ENCODE results near the gene RNF38.
"Not testable (repeated sequence)": the region's sequence is repeated elsewhere in the genome, so short reads cannot be mapped to it uniquely, and the experiment has no call there.

Gene RNF38

DNA sequence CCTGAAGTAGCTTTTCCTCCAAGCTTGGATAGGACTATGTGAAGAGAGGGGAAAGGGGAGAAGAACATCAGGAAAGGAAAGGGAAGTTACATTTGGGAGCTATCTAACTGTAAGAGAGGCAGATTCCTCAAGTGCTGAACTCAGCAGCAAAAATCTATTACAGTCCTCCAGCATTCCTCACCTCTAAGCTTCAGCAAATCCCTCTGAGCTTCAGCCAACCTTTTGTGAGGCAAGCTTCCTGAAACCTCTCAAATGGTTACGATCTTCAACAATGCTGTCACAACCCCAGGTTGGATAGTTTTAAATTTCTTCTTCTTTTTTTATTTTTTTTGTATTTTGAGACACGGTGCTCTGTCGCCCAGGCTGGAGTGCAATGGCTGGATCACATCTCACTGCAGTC, 2.5 kb upstream of the RNF38 start:
- DNase-seq: no peak

DNA sequence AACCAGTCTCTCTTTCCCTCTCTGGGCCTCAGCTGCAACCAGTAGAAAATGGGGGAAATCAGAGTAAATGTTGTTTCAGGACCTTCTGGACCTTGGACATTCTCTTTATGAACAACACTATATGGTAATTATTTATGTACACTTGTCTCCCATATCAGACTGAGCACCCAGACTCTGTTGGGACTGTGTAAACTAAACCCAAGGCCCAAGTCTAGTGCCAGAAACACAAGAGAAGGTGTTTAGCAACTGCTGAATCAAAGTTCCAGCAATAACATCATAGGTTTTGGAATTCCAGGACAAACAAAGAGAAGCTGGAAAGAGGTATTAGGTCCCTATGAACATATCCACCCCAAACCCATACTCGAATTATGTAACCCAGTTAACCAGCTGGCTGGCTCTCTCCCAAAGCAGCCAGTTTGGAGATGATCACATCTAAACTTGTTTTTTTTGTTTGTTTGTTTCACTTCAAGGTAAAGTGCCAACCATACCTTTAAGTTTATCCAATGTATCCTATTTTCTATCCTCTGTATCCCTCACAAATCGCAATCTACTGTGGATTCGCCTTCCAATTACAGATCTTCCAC, 1.9 kb upstream of the RNF38 start:
- no peak for DNase-seq

DNA sequence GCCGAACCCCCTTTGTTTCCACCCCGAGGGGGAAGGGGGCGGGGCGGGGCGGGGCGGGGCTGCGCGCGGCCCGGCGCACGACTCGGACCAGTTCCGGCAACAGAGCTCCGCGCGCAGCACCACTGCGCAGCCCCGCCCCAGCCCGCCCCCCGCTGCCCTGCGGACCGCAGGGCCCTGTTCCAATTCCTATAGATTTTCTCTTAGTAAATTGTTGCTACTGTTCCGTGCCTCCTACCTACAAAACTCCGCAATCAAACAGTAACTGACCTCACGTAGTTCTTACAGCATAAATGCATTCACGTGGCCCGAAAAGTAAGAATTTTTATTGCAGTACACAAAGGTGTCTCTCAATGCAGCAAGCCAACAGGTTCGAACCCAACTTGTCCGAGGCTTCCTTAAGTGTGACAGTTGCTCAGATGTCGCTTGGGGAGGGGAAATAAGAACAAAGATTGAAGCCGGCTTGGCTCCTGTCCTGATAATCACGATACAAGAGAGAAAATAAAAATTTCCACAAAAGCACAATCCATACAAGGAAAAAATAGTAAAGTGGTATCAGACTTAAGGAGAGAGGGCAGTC, 1.2 kb upstream of the RNF38 start:
- DNase-seq: peak; percentile 79

DNA sequence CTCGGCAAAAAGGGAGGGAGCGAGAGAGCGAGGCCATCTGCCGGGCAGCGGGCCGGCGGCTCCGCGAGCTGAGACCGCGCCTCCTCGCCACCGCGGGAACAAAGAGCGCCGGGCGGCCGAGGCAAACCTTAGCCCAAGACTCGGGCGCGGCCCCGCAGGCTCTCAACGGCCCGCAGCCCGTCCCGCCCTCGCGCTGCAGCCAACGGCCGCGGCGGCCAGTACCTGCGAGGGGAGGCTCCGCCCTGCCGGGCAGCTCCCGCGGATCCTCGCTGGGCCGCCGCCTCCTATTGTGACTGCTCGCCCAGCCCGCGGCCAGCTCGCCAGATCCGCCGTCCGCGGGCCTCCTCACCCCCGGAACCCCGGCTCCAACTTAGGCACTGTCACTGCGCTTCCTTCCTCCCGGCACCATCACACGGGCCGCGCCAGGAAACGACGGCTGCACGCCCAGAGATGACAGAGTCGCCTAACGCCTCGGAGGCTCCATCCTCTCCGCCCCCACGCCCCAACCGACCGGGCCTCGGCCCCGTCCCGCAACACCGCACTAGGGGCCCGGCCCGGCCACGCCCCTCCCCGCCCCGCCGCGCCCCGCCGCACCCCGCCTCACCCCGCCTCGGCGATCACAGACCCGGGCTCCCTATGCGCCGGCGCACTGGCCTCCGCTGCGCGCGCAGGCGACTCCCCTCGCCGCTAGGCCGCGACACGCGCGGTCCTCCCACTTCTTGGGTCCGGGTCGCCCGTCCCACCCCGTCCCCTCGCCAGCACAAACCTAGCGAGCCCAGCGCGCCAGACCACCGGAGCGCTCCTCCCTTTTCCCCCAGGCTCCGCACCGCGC, 479 bp upstream of the RNF38 start:
- peak; percentile 84 for DNase-seq

DNA sequence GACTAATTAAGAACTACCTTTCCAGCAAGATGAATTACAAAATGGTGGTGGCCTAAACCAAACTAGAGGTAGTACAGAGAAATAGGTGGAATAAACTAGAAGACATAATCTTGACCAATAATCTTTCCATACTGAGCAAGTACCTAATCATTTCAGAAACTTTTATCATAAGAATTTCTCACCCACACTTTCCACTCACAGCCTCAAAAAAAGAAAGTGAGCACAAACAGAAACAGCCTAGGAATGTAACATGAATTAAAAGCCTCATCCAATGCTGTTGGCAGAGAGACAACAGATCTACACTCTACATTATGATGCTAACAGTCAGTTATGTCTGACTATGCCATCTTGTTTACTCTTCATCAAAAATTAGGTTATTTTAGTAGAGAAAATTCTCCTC, 1.3 kb downstream of the RNF38 start:
- DNase-seq: peak; percentile 64

DNA sequence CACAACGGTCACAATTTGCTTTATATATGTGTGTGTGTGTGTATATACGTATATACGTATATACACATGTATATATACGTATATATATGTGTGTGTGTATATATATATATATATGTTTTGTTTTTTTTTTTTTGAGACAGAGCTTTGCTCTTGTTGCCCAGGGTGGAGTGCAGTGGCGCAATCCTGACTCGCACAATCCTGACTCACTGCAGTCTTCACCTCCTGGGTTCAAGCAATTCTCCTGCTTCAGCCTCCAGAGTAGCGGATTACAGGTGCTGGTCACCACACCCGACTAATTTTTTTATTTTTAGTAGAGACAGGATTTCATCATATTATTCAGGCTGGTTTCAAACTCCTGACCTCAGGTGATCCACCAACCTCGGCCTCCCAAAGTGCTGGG, 3.1 kb downstream of the RNF38 start:
- peak; percentile 37 for DNase-seq

DNA sequence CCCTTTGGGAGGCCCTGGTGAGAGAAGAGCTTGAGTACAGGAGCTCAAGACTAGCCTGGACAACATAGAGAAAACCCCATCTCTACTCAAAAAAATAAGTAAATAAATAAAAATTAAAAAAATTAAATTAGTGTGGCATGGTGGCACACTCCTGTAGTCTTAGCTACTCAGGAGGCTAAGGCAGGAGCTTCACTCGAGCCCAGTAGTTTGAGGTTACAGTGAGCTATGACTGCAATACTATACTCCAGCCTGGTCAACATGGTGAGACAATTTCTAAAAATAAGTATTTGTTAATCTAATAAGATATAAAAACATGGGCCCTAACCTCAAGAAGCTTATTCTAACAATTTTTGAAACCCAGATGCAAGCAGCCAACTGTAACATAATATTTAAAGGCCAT, 7.6 kb downstream of the RNF38 start:
- DNase-seq: no peak

DNA sequence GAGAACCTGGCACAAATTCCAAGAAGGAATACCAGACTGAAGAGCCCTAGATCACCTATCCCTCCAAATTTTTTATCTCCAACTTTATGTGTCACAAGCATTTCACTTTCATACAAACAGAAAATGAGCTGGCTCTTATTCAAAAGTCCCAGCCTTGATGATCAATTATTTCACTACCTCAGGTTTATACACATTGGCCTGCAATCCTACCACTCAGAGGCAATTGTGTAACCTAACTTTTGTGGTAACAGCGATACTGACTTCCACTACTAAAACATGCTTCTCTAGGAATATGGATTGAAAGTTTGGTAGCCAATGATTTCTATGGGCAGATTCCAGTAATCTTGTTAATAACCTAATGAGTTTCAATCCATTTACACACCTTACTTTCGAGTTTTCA, 10.5 kb downstream of the RNF38 start:
- DNase-seq: no peak

DNA sequence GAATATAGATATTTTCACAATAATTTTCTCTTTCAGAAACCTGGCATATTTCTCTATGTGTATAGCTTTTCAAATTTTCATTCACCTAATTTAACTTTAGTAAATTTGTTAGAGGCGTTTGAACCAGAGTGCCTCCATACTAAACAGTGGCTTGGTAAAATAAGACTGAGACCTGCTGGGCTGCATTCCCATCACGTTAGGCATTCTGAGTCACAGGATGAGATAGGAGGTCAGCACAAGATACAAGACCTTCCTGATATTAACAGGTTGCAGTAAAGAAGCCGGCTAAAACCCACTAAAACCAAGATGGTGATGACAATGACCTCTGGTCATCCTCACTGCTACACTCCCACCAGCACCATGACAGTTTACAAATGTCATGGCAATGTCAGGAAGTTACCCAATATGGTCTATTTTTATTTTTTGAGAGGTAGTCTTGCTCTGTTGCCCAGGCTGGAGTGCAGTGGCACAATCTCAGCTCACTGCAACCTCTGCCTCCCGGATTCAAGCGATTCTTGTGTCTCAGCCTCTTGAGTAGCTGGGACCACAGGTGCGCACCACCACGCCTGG, 13.6 kb downstream of the RNF38 start:
- not testable (repeated sequence) for DNase-seq

DNA sequence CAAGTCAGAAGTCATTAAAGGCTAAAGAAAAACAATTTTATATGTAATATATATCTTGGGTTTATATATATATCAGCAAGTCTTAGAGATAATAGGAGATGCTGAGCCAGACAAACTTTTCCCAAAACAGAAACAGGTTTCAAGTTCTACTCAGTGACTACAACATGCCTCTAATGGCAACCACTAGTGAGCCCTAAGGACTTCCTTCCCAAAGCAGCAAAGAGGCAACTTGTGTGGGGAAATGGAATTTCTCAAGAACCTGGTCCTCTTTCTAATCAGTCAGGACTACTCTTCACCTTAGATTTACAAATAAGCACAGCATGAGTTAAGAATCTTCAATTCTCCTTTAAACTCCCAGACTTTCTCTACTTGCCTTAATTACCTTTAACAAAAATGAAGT, 17.6 kb downstream of the RNF38 start:
- DNase-seq: no peak

DNA sequence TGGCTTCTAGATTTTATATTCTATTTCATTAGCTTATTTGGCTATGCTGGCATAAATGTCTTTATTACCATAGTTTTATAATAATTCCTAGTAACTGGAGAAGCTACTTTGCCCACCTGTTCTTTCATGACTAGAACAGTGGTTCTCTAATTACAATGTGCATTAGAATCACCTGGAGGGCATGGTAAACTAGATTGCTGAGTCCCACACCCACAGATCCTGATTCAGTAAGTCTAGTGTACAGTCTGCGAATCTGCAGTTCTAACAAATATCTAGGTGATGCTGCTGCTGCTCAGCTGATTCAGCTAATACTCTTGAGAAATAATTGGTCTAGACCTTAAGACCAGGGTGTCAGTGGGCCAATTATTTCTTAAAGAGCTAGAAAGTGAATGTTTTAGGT, 35.5 kb downstream of the RNF38 start:
- DNase-seq: no peak

DNA sequence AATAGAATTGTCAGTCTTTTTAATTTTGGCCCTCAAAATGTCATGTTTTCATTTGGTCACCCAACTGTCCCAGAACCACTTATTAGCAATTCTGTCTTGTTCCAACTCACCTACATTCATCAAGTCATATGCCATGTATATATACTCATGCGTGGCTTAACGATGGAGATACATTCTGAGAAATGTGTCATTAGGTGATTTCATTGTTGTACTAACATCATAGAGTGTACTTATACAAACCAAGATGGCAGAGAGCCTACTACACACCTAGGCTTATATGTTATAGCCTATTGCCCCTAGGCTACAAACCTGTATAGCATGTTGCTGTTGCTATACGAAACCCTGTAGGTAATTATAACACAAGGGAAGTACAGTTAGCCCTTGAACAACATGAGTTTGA, 36.6 kb downstream of the RNF38 start:
- DNase-seq: no peak

DNA sequence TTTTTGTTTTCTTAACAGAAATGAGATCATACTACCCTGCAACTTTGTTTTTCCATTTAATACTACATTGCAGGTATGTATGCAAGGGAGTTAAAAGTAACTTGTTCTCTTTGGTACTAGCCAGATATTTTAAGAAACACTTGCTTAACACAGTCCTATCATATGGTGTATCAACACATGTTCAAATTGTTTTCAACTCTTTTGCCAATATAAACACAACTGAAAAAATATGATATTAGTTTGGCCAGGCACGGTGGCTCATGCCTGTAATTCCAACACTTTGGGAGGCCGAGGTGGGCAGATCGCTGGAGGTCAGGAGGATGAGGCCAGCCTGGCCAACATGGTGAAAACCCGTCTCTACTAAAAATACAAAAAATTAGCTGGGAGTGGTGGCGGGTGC, 41.6 kb downstream of the RNF38 start:
- no peak for DNase-seq

DNA sequence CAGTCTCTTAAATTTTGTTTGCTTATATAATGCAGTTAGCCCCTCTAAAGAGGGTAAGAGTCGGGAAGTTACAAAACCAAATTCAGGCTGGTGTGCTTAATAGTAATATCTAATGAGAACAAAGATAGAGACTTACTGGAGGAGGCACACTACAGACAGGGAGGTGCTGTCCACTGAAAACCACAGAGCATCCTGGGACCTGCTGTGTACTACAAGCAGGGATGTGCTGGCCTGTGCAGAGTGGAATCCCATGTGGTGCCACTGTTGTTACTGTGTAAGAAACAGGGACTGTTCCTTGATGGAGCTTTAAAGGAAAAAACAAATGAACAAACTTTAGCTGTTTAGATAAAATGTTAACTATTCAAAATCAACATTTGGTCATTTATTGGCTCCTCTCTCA, 42.4 kb downstream of the RNF38 start:
- no peak for DNase-seq

DNA sequence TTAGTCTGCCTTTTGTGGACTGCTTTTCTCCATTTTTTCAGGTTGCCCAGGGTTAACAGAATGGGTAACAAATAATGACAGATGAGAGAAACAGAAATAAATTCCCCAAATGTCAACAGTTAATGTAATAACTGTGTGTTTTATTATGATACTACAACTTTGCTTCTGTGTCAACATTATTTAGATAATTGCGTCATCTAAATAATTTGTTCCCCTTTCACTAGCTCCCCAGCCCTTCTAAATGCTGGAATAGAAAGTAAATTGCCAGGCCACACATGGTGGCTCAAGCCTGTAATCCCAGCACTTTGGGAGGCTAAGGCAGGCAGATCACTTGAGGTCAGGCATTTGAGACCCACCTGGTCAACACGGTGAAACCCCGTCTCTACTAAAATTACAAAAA, 53.5 kb downstream of the RNF38 start:
- DNase-seq: no peak

DNA sequence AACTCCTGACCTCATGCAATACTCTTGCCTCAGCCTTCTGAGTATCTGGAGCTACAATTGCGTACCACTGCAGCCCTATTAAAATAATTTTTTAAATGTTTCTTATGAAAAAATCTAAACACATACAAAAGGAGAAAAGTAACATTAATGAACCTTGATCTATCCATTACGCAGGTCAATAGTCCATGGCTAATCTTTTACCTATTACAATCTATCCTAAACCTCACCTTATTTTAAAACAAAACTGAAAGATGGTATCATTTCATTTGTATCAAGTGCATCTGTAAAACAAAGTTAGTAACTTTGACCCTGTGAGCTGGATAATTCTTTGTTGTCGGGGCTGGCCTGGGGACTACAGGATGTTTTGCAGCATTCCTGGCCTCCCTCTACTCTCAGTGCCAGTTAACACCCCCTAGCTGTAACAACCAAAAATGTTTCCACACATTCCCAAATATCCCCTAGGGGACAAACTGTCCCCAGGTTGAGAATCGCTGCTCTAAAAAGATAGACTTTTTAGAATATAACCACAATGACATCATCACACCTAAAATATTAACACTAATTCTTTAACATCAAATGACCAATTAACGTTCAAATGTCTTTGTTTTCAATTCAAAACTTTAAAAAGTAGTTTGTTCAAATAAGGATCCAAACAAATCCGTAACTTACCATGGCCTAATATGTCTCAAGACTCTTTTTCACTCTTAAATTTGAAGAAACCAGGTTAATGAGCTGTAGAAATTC, 54.8 kb downstream of the RNF38 start:
- DNase-seq: no peak

DNA sequence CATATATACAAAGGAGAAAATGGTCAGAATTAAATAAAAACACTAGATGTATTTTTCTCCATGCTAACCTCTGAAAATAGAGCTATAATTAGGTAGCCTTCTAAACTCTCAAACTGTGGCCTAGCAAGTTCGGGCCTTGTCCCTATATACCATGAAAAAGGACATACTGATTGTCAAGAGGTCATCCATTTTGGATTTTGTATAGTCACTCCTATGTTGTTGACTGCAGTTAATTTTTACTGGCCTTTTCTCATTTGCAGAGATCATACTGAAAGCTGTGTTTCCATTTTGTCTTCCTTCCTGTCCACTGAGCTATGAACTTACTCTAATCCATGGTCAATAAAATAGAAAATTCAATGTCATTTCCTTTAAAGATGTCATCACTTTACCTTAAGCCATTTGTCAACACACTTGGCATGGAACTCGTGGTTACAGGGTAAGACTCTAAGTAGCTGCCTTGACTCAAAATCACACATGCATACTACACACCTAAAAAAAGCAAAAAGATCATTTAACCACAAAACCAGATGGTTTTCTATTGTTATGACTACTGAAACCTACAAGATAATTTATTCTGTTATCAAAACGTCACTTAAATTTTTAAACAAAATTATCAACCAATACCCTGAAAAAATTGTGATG, 58.0 kb downstream of the RNF38 start:
- DNase-seq: no peak

DNA sequence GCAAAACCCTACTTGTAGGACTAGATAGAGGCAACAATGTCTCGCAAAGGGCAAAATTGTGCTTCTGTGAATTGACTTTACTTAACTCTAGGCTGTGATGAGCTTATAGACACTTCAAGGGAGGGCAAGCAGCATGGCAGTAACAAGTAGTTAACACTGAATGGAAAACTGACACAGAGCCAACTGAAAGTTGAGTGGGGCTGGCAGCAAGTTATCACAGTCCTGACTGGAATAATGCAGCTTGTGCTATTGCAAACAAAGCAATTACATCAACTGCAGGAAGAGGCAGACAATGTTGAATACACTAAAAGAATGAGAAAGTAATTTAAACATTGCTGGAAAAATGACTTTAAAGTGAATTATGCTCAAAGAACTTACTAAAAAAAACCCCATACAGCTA, 62.2 kb downstream of the RNF38 start:
- DNase-seq: no peak

DNA sequence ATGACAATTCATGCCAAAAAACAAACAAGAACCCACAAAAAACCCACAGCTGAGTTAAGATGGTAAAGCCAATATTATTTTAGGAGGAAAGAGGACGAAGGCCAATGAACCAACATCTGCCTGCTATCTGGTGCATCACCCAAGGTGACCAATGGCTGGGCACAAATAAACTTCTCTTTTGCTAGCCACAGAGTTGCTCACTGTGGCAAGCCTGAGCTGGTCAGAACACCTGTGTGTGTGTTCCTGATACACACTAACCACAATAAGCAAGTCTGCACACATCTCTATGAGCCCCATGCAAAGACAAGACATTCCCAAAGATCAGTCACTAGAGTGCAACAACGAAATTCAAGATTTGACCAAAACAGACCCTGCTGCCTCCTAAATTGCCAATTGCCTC, 63.1 kb downstream of the RNF38 start:
- no peak for DNase-seq

DNA sequence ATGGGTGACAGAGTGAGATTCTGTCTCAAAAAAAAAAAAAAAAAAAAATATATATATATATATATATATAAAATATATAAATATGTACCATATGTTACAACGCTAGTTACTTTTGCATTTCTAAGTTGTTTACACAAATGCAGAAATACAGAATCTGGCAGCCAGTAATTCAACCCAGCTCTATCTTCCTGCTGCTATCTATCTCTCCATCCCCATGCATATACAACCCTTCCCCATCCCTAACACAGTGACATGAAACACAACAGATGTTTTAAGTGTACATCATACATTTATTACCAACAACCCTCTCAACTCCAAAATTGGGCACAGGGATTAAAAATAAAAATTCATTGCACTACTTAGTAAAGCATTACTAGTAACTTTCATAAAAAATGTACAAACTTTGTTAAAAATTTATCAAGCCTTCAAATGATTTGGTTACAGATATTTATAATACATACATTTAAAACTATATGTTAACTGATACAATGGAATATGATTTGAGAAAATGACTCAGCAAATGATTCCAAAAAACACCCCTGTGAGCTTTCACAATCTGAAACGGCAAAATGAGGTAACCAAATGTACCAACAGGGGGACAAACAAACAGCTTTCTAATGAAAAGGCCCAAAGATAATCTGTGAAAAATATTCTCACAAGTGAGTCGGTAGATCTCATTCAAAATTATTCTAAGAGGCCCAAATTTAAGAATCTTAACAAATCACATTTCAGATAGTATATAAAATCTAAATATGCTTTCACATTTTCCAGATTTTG, 63.8 kb downstream of the RNF38 start:
- no peak for DNase-seq

DNA sequence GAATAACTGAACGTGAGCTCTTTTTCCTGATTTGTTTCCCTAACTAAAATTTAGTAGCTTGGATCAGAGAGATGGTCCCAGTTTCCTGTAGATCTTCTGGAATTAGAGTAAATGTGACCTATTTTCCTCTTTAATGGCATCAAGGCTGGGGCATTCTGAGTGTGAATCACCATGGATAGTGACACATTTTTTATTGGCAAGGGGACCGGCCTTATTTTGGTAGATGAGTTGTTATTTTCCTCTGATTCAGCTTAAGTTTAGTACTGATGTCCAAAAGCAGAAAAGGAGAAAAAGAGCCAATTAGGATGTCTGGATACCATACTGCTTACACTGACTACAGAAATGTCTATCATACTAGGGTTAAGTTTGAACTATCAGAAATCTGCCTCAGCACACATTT, 68.1 kb downstream of the RNF38 start:
- DNase-seq: no peak

DNA sequence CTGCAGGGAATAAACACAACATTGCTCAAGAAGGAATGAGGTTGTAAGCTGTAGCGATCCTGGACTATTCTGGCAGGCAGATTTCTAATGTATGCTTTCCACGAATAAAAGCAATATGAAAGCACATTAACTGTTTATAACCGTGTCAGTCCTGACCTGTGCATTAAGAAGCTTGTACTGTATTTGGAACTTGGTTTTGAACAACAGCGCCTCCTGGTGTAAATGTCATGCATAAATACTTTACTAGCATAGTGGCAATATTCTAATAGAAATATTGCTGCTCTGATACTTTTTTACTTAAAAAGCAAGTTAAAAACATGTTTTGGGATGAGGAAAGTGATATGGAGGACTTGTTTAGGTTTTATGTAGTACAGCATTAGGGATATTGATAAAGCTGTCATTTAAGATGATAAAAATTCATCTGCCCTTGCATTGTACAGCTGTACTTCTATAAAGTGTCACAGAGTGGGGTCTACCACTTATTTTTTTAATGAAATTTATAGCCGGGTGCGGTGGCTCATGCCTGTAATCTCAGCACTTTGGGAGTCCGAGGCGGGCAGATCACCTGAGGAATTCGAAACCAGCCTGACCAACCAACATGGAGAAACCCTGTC, 71.2 kb downstream of the RNF38 start:
- peak; percentile 68 for DNase-seq

All from HCEC 1CT (cell line).